Measurements from ENCODE around the gene STRN3.
"Not testable (repeated sequence)": the region's sequence is repeated elsewhere in the genome, so short reads cannot be mapped to it uniquely, and the experiment has no call there.

STRN3 gene

GRCh38 chr14:31026077-31026449, at the start of gene STRN3:
STRN3 (minus strand) TSS chr14:31026379; CDS start chr14:31026185, 194 bp downstream.
- no peak for DNase-seq (ENCODE audit: low read depth, low spot score)

GRCh38 chr14:31075144-31075543, 49.0 kb upstream of the STRN3 start:
- no peak for DNase-seq (ENCODE audit: low read depth, low spot score)

GRCh38 chr14:31071151-31071550, 45.0 kb upstream of the STRN3 start:
- no peak for DNase-seq (ENCODE audit: low read depth, low spot score)

- no peak for DNase-seq (ENCODE audit: low read depth, low spot score)
Observed at GRCh38 chr14:31070431-31070830, 44.3 kb upstream of the STRN3 start.

- DNase-seq (ENCODE audit: low read depth, low spot score), result no peak
Observed at GRCh38 chr14:31069343-31069742, 43.2 kb upstream of the STRN3 start.

- DNase-seq (ENCODE audit: low read depth, low spot score), result no peak
Observed at GRCh38 chr14:31068235-31068634, 42.1 kb upstream of the STRN3 start.

- DNase-seq (ENCODE audit: low read depth, low spot score), result not testable (repeated sequence)
Observed at GRCh38 chr14:31062908-31063307, 36.7 kb upstream of the STRN3 start.

GRCh38 chr14:31060253-31060875, 34.2 kb upstream of the STRN3 start:
- no peak for DNase-seq (ENCODE audit: low read depth, low spot score)

GRCh38 chr14:31059152-31059924, 33.2 kb upstream of the STRN3 start:
- no peak for DNase-seq (ENCODE audit: low read depth, low spot score)

GRCh38 chr14:31057701-31058364, 31.7 kb upstream of the STRN3 start:
- no peak for DNase-seq (ENCODE audit: low read depth, low spot score)

- DNase-seq (ENCODE audit: low read depth, low spot score), result no peak
Observed at GRCh38 chr14:31057035-31057434, 30.9 kb upstream of the STRN3 start.

GRCh38 chr14:31052905-31053586, 26.9 kb upstream of the STRN3 start:
- DNase-seq (ENCODE audit: low read depth, low spot score), result not testable (repeated sequence)

GRCh38 chr14:31051511-31051910, 25.3 kb upstream of the STRN3 start:
- DNase-seq (ENCODE audit: low read depth, low spot score), result no peak

- no peak for DNase-seq (ENCODE audit: low read depth, low spot score)
Observed at GRCh38 chr14:31051023-31051422, 24.8 kb upstream of the STRN3 start.

- no peak for DNase-seq (ENCODE audit: low read depth, low spot score)
Observed at GRCh38 chr14:31047503-31047902, 21.3 kb upstream of the STRN3 start.

GRCh38 chr14:31045501-31046080, 19.4 kb upstream of the STRN3 start:
- DNase-seq (ENCODE audit: low read depth, low spot score), result no peak

GRCh38 chr14:31043379-31043778, 17.2 kb upstream of the STRN3 start:
- DNase-seq (ENCODE audit: low read depth, low spot score), result no peak

GRCh38 chr14:31042893-31043292, 16.7 kb upstream of the STRN3 start:
- not testable (repeated sequence) for DNase-seq (ENCODE audit: low read depth, low spot score)

- no peak for DNase-seq (ENCODE audit: low read depth, low spot score)
Observed at GRCh38 chr14:31042300-31042699, 16.1 kb upstream of the STRN3 start.

GRCh38 chr14:31038521-31039166, 12.5 kb upstream of the STRN3 start:
- no peak for DNase-seq (ENCODE audit: low read depth, low spot score)

GRCh38 chr14:31037709-31038221, 11.6 kb upstream of the STRN3 start:
- no peak for DNase-seq (ENCODE audit: low read depth, low spot score)

Measured in smooth muscle cell of the brain vasculature (primary cell).